Subcutaneous adipose tissue (tissue), 4 donors: ENCODE results near the gene DUOX2. TPM values are rescaled to one million over a fixed set of nuclear protein-coding genes. Genes with fewer than 3 reads are reported as not detected.

ENCODE experiments used
- total RNA-seq, 4 donors: library from RNA; depleted of rRNA; stranded (reverse); fragments of >200 nt; gene quantifications; one replicate each; pipeline ENCODE4 v1.1.0, GENCODE V29; 2016
- TF ChIP-seq, protein P1 (sequence below): fragments of 450-650 bp; IDR thresholded peaks from one replicate; pipeline ENCODE4 v1.5.1; 2016; ENCODE audit warnings: low read depth, mild to moderate bottlenecking, control low read depth, antibody characterized with exemption, moderate library complexity

DUOX2 gene
- total RNA-seq, 4 donors from 2014 or later: under 0.01 to 0.22 (median under 0.01) TPM; not detected in 1

DNA sequence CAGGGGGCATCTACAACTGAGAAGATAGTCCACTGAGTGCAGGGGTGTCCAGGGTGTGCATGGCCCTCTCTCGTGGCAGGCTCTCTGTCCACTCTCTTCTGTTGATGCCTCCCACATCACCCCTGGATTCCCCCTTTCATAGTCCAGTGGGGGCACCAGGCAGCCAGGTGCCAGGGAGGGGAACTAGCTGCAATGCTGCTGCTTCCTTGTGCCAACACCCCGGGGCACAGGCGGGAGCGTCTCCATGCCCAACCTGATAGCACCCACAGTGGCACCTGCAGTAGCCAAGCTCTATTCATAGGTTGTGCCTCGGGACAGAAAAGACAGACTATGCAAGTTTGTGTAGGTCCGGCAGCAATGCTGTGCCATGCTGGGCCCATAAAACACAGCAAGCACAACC, 11.7 kb downstream of the DUOX2 start:
- TF ChIP-seq, protein P1, sequence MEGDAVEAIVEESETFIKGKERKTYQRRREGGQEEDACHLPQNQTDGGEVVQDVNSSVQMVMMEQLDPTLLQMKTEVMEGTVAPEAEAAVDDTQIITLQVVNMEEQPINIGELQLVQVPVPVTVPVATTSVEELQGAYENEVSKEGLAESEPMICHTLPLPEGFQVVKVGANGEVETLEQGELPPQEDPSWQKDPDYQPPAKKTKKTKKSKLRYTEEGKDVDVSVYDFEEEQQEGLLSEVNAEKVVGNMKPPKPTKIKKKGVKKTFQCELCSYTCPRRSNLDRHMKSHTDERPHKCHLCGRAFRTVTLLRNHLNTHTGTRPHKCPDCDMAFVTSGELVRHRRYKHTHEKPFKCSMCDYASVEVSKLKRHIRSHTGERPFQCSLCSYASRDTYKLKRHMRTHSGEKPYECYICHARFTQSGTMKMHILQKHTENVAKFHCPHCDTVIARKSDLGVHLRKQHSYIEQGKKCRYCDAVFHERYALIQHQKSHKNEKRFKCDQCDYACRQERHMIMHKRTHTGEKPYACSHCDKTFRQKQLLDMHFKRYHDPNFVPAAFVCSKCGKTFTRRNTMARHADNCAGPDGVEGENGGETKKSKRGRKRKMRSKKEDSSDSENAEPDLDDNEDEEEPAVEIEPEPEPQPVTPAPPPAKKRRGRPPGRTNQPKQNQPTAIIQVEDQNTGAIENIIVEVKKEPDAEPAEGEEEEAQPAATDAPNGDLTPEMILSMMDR: no peak

DNA sequence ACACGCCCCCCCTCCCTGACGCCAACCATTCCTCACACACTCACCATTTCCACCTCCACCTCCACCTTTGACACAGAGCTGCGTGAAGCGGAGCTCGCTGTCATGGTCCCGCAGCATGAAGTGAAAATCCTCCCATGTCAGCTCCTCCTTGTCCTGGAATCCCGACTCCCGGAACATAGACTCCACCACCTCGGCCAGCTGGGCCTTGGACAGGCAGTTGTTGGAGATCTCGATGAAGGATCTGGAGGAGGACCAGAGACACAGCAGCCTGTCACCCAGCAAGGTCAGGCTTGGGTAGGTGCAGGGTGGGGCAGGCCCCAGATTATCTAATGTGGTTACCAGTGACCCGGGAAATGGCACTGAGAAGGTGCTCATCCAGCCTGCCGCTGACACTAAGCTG, 12.2 kb downstream of the DUOX2 start:
- TF ChIP-seq, protein P1: no peak

DNA sequence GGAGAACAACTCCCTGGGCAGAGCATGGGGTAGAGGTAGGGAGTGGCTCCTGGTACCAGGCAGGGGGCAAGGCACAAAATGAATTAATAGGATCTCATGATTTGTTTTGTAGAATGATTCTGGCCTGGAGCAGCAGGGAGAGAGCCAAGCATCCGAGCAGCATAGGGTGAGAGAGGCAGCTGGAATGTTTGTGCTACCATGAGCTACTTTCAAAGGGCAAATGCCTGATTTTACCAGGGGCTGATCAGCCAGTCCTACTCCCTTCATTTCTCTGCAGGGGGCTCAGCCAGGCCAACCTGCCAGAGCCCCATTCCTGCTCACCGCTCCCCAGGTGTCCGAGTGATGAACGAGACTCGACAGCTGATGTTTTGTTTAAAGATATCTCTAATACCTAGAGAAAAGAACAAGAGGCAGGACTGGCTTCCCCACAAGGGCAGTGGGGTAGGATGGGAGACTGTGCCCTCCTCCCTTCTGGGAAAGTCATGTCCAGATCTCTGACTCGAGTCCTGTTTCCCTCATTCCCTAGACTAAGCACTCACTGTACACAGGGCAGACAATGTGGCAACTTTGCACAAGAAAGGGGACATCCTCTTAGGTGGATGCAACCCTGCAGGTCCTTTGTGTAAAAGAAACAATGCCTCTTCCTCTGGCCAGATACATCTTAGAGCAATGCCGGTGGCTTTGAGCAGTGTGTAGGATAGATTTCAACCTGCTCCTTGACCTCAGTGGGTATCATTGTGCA, 12.9 kb downstream of the DUOX2 start:
- TF ChIP-seq, protein P1: no peak

DNA sequence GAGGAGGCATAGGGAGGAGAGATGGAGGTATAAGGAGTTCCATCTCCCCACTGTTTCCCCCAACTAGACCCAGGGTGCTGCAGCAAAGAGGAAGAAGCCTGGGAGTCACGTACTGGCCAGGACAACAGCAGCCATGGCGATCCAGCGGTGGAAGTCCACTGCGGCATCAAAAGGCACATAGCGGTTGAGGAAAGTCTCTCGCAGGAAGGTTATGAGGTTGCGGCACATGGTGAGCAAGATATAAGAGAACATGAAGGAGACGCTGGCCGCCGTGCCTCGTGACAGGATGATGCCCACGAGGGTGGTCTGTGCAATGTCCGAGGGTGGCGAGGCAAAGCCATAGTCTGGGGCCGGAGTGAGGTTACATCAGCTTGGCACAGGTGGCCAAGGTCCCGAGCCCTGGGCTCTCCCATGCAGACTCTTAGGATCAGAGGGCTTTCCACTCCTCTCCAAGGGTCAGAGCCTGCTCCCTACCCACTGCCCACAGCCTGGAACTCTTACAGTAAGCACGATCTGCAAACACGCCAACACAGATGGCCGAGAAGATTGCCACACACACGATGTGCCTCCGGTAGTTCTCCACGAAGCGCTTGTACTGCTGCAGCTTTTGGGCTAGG, 14.3 kb downstream of the DUOX2 start:
- TF ChIP-seq, protein P1: no peak

DNA sequence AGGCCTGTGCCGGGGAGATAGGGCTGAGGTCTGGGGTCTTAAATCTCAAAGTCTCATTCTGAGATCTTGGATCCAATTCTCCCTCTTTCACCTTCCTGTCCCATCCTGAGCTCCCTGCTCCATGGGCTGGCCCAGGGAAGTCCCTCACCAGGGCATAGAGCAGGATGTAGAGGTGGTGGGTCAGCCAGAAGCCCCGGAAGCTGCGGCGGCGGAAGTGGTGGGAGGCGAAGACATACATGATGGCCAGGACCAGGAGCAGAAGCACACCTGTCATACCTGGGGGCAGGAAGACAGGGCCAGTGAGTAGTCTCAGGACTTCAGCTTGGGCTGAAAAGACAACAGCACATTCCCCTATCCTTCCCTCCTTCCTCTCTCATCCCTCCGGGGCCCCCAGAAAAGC, 16.5 kb downstream of the DUOX2 start:
- TF ChIP-seq, protein P1: no peak

DNA sequence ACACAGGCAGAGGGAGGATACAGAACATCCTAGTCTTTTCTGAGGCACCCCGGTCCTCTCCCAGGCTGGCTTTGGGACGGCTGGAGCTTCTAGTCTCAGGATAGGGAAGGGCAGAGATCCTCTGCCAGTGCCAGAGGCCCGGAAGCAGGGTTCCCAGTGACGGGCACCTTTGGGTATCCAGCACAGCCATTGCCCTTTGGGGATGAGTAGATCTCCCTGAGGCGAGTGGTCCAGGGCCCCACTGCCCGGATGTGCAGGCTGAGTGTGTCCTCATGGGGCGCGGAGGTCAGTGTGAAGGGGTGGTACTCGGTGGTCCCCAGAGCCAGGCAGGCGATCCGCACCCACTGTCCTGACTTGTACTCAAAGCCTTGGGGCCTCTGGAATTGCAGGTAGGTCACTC, 18.3 kb downstream of the DUOX2 start:
- TF ChIP-seq, protein P1: no peak

DNA sequence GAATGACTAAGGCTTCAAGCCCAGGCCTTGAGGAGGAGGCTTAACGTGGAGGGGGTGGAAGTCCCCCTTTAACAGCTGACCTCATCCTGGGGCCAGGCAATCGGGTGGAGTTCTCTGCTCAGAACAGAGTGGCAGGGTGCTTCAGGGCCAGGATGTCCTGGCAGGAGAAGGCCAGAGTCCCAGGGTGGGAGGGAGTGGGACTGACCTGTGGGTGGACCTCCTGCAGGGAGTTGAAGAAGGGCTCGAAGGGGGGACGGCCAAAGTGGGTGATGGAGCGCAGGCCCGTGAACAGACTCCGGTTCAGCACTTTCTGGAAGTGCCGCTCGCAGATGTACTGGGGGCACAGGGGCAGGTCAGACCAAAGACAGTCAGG, 19.6 kb downstream of the DUOX2 start:
- TF ChIP-seq, protein P1: no peak
